Measurements from ENCODE around the gene APBB2.
"Not testable (repeated sequence)": the region's sequence is repeated elsewhere in the genome, so short reads cannot be mapped to it uniquely, and the experiment has no call there.

Gene APBB2

GRCh38 chr4:40927074-40927473, 287.3 kb downstream of the APBB2 start:
- TF ChIP-seq CTCF (IDR thresholded peaks at IDR 0.05; ENCODE audit: control extremely low read depth, extremely low read depth, low read depth, missing control alignments), result no peak
- POLR2A ChIA-PET, result no interaction called here
- CTCF ChIA-PET, result interaction anchor here (1.0 to 8.3 kb wide), 7 partner anchors 10 to 288 kb away, joined by 3 to 97 read pairs (median 4); no protein-coding TSS in a partner anchor
- DNase-seq (ENCODE audit: extremely low spot score), result no peak

GRCh38 chr4:40924793-40925117, 289.6 kb downstream of the APBB2 start:
- CTCF ChIA-PET, result interaction anchor here (0.9 to 8.3 kb wide), 29 partner anchors 8 to 937 kb away, joined by 3 to 97 read pairs (median 5); partner anchors contain the start of gene APBB2
- POLR2A ChIA-PET, result no interaction called here
- no peak for DNase-seq (ENCODE audit: extremely low spot score)
- TF ChIP-seq CTCF (IDR thresholded peaks at IDR 0.05; ENCODE audit: control extremely low read depth, extremely low read depth, low read depth, missing control alignments), result no peak

- CTCF ChIA-PET, result interaction anchor here (0.9 to 8.3 kb wide), 27 partner anchors 7 to 938 kb away, joined by 3 to 97 read pairs (median 5); partner anchors contain the start of gene APBB2
- TF ChIP-seq CTCF (IDR thresholded peaks at IDR 0.05; ENCODE audit: control extremely low read depth, extremely low read depth, low read depth, missing control alignments), result peak; percentile 53
- peak; percentile 80 for DNase-seq (ENCODE audit: extremely low spot score)
- POLR2A ChIA-PET, result no interaction called here
Observed at GRCh38 chr4:40924096-40924792, 290.1 kb downstream of the APBB2 start.

- POLR2A ChIA-PET, result no interaction called here
Observed at GRCh38 chr4:40923316-40924095, 290.8 kb downstream of the APBB2 start.

GRCh38 chr4:40919976-40920375, 294.4 kb downstream of the APBB2 start:
- POLR2A ChIA-PET; DNase-seq (ENCODE audit: extremely low spot score): not testable (repeated sequence)
- CTCF ChIA-PET, result interaction anchor here (1.4 kb wide), 1 partner anchor 184 kb away, joined by 3 read pairs; no protein-coding TSS in a partner anchor

More at GRCh38 chr4:40923316-40924095, 290.8 kb downstream of the APBB2 start:
- DNase-seq (ENCODE audit: extremely low spot score), result no peak
- TF ChIP-seq CTCF (IDR thresholded peaks at IDR 0.05; ENCODE audit: control extremely low read depth, extremely low read depth, low read depth, missing control alignments), result no peak
- CTCF ChIA-PET, result interaction anchor here (0.9 to 8.3 kb wide), 11 partner anchors 7 to 186 kb away, joined by 3 to 97 read pairs (median 10); no protein-coding TSS in a partner anchor

- no peak for DNase-seq (ENCODE audit: extremely low spot score)
- POLR2A ChIA-PET, result no interaction called here
- TF ChIP-seq CTCF (IDR thresholded peaks at IDR 0.05; ENCODE audit: control extremely low read depth, extremely low read depth, low read depth, missing control alignments), result no peak
- CTCF ChIA-PET, result interaction anchor here (0.7 to 4.7 kb wide), 11 partner anchors 8 to 183 kb away, joined by 3 to 32 read pairs (median 3); no protein-coding TSS in a partner anchor
Observed at GRCh38 chr4:40918330-40918729, 296.0 kb downstream of the APBB2 start.

Measured in GM10248 (cell line).